Sigmoid colon (tissue), 4 donors: ENCODE measurements around the gene SIK3.
"Not testable (repeated sequence)": the region's sequence is repeated elsewhere in the genome, so short reads cannot be mapped to it uniquely, and the experiment has no call there.

Experiments
- CTCF ChIP-seq, 4 experiments: fragments of 450-650 bp in 3 of 4; fragments of 200-600 bp in 1 of 4; IDR thresholded peaks; one replicate each; pipeline ENCODE4 v1.5.1; 2016 to 2019; ENCODE audit warnings: antibody characterized with exemption in 4 of 4, mild to moderate bottlenecking in 3 of 4, moderate library complexity in 2 of 4
- EP300 ChIP-seq, 4 donors: sonication (generic); formaldehyde crosslinking; IDR thresholded peaks; one replicate each; pipeline ENCODE4 v1.6.1; 2017; ENCODE audit warnings: antibody characterized with exemption in 4 of 4
- POLR2AphosphoS5 ChIP-seq, 4 donors: sonication (generic); formaldehyde crosslinking; IDR thresholded peaks; one replicate each; pipeline ENCODE4 v1.6.1; 2017; ENCODE audit warnings: antibody characterized with exemption in 4 of 4

- TF ChIP-seq EP300, POLR2AphosphoS5, CTCF (IDR thresholded peaks at IDR 0.05): not testable (repeated sequence)
These were observed 74.5 kb downstream of the SIK3 start for GRCh38 chr11:117023707-117024106.
